Cerebellar cortex (tissue), 1 donor: ENCODE data around the gene ADRA2B.
"Not testable (repeated sequence)": the region's sequence is repeated elsewhere in the genome, so short reads cannot be mapped to it uniquely, and the experiment has no call there.

Experiments used
- DNase-seq: peaks from one replicate; pipeline ENCODE4 v3.0.0-alpha.2; 2015; ENCODE audit warnings: low spot score

The ADRA2B gene

GRCh38 chr2:96088340-96089335 lies 27.7 kb downstream of the ADRA2B start:
- no peak for DNase-seq

- no peak for DNase-seq
Measured at GRCh38 chr2:96087130-96087529, 29.2 kb downstream of the ADRA2B start.

GRCh38 chr2:96085541-96086355 lies 30.6 kb downstream of the ADRA2B start:
- DNase-seq, result no peak

- peak; percentile 66 for DNase-seq
Measured at GRCh38 chr2:96084858-96085518, 31.4 kb downstream of the ADRA2B start.

- DNase-seq, result no peak
Measured at GRCh38 chr2:96083989-96084857, 32.1 kb downstream of the ADRA2B start.

- DNase-seq, result no peak
Measured at GRCh38 chr2:96083064-96083939, 33.1 kb downstream of the ADRA2B start.

- DNase-seq, result no peak
Measured at GRCh38 chr2:96082211-96083063, 33.9 kb downstream of the ADRA2B start.

GRCh38 chr2:96081042-96081441 lies 35.3 kb downstream of the ADRA2B start:
- no peak for DNase-seq

GRCh38 chr2:96075199-96075771 lies 41.1 kb downstream of the ADRA2B start:
- no peak for DNase-seq

- DNase-seq, result no peak
Measured at GRCh38 chr2:96074156-96074555, 42.2 kb downstream of the ADRA2B start.

GRCh38 chr2:96073170-96073775 lies 43.1 kb downstream of the ADRA2B start:
- DNase-seq, result no peak

- no peak for DNase-seq
Measured at GRCh38 chr2:96072746-96073145, 43.6 kb downstream of the ADRA2B start.

GRCh38 chr2:96071977-96072491 lies 44.3 kb downstream of the ADRA2B start:
- not testable (repeated sequence) for DNase-seq

- DNase-seq, result peak; percentile 73
Measured at GRCh38 chr2:96071087-96071976, 45.0 kb downstream of the ADRA2B start.

- not testable (repeated sequence) for DNase-seq
Measured at GRCh38 chr2:96070351-96070750, 46.0 kb downstream of the ADRA2B start.

GRCh38 chr2:96069878-96070277 lies 46.5 kb downstream of the ADRA2B start:
- DNase-seq, result not testable (repeated sequence)
